ENCODE measurements around the gene TBC1D22A.
A peak's percentile ranks its signal among the peaks of the same experiment; 100 is the strongest.

TBC1D22A gene

DNA sequence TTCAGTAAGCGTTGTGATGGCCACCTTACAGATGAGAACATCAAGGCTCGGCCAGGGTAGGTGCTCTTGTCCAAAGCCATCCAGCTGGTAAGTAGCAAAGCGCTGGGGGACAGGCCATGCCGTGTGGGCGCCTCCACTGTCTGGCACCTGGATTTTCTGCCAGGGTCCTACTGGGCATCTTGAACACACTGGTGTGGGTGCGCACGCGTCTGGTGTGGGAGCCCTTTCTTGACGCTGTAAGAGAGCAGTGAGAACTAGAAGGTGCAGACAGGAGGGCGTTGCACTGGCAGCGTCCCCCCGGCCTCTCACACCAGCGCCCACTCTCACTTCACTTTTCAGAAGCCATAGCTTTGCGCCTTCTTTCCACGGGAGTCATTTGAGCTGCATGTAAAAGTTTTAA is 296.6 kb downstream of the TBC1D22A start:
- no peak for DNase-seq (ENCODE audit: low spot score)

- peak; percentile 12 for DNase-seq (ENCODE audit: low spot score)
Measured at GRCh38 chr22:47059701-47060161, 297.3 kb downstream of the TBC1D22A start.

DNA sequence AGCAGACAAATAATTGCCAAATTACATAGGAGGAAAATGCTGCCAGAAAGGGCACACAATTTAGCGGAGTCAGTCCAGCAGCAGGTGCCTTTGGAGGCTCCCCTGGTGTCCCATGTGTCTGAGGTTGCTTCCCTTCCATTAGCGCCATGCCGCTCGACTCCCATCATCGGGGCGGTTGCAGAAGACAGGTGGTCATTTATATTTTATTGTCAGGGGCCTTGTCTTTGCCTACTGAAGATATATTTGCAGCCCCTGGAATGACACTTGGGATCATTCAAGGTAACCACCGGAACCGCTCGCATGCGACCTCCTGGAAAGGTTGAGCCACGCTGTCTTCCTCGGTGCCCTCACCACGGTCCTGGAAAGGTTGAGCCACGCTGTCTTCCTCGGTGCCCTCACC is 298.3 kb downstream of the TBC1D22A start:
- DNase-seq (ENCODE audit: low spot score), result no peak

GRCh38 chr22:47061226-47061625 is 298.8 kb downstream of the TBC1D22A start:
- no peak for DNase-seq (ENCODE audit: low spot score)

- DNase-seq (ENCODE audit: low spot score), result no peak
Measured at GRCh38 chr22:47062126-47062525, 299.7 kb downstream of the TBC1D22A start.

DNA sequence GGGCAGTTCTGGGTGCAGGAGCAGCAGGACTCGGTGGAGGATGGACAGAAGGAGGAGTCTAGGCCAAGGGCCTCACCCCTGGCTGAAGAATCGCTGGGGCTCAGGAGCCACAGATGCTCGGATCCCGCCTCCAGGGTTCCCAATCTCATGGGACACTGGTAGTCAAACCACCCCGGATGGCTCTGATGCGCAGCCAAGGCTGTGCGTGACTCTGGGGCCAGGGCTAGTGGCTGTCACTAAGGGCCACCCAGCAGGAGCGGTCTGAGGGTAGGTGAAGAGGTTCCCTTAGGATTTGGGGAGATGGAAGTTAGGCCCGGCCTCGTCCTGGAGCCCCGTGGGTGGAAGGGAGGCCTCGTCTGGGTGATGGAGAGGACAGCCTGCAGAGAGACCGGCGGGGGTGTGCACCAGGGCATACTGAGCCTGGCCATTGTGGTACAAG is 300.6 kb downstream of the TBC1D22A start:
- DNase-seq (ENCODE audit: low spot score), result no peak

DNA sequence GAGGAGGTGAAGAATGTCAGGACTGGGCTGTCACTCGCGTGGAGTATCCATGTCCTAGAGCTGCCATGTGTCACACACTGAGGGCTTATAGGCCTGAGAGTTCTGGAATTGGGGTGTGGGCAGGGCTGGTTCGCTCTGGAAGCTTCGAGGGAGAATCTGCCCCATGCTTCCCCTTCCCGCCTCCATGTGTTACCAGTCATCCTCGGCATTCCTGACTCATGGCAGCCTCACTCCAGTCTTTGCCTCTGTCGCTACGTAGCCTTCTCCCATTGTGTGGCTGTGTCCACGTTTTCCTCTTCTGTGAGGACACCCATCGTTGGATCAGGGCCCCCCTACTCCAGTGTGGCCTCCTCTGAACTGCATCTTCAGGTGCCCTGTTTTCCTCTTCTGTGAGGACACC is 301.2 kb downstream of the TBC1D22A start:
- DNase-seq (ENCODE audit: low spot score), result no peak

DNA sequence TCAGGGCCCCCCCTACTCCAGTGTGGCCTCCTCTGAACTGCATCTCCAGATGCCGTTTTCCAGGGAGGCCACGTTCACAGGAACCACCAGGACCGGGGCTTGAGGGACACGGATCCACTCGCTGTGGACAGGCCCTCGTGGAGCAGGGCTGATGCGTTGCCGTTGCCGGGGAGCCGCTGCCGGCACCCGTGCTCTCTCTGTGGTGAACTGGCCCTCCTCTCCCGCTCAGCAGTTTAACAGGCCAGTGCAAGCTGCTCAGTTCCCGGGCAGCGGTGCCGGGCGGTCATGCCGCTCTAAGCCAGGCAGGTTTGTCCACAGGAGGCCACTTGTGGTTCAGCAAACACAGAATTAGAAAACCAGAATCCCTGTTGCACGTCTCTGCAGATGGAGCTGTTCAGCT is 301.6 kb downstream of the TBC1D22A start:
- no peak for DNase-seq (ENCODE audit: low spot score)

DNA sequence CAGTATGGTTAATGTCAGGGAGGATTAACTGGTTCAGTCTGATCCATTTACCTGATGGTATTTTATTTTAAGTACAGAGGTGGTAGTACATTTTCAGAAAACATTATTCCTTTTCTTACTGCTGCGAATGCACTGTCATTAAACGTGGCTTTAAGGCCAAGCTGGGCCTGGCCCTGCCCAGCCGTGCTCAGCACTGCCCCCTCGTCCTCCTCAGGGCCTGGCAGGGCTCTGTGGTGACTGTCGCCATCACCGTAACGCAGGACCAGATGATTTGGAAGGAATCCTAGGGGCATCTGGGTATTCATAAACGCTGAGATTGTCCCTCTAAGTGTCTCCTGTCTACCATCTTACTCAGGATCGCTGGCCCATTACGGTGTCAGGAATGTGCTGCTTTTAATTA is 302.0 kb downstream of the TBC1D22A start:
- no peak for DNase-seq (ENCODE audit: low spot score)

DNA sequence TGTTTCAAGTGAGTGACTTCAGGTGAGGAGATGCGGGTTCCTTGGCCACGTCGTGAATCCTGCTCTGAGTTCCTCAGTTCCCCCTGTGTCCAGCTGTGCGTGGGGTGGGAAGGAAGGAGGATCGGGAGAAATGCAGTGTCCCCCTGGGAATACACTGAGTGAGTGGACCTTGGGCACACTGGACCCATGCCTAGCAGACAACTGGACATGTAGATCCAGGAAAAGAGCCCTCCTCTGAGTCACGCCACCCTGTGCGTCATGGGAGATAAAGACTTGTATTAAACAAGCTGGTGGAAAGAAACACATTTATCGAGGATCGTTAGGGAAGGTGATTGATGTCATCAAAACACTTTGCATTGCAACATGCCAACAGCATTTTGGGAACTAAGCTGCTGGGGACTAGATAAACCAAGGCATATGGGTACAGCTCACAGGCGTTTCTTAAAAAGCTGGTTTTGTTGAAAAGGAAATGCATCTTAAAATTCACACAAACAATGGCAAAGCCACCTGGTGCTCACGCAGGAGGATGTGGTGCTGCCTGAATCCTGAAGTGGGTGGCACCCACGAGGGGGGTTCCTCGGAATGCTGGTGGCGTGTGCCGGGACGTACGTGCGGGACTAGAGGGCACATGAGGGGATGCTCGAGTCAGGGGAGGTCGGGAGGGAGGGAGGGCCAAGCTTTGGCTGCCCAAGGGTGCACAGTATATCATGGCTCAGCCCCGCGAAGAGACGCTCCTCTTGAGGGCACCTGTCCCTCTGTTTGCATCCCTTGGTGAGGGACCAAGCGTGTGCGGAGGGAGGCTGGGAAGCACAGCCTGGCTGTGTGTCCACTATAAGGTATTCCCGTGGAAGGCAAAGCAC is 303.5 kb downstream of the TBC1D22A start:
- no peak for DNase-seq (ENCODE audit: low spot score)

- DNase-seq (ENCODE audit: low spot score), result no peak
Measured at GRCh38 chr22:47066616-47066905, 304.1 kb downstream of the TBC1D22A start.

- DNase-seq (ENCODE audit: low spot score), result no peak
Measured at GRCh38 chr22:47067321-47067890, 305.0 kb downstream of the TBC1D22A start.

DNA sequence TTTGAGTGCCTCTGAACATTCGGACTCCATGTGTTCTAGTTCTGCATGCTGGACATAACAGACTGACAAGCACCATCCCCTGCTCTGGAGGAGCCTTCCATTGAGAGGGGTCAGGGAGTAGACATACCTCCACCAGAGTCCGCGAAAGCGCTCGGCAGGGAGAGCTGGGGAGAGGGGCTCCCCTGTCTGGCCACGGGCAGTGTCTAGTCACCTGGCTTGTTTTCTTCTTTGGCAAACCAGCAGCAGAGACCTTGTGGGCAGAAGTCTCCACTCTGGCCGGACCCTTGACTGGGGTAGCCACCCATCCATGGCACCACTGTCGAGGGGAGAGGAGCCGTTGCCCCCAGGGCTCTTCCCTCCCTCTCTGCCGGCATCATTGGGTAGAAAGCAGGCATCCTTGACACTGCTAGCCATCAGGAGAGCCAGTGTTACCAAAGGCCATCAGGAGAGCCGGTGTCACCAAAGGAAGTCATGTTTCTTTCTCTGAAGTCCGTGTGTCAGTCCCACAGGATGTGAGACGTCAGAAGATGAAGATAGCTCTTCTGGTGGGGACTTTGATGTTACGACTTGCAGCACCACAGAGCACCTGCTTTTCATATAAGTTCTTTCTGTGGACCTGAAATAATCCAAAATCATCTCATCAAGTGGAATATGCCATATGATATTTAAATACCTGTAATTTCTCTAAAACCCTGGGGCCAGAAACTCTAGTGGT is 305.6 kb downstream of the TBC1D22A start:
- DNase-seq (ENCODE audit: low spot score), result no peak

GRCh38 chr22:47068626-47068996 is 306.2 kb downstream of the TBC1D22A start:
- DNase-seq (ENCODE audit: low spot score), result no peak

DNA sequence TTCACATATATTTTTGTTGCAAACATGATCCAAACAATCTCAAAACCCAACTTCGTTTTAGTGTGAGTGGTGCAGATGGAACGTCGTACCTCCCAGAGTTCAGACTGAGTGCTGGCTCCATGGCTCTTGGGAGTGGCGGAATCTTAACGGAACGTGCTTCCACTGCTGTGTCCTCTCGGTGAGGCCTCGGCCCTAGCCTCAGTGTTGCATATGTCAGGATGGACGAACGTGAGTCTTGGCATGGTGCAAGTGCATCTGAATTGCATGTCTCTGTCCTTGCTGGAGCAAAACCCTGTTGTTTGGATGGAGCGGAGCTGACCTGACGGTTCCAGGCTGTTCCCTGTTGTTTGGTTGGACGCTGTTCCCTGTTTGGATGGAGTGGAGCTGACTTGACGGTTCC is 306.8 kb downstream of the TBC1D22A start:
- DNase-seq (ENCODE audit: low spot score), result no peak

- no peak for DNase-seq (ENCODE audit: low spot score)
Measured at GRCh38 chr22:47071078-47071806, 308.8 kb downstream of the TBC1D22A start.

DNA sequence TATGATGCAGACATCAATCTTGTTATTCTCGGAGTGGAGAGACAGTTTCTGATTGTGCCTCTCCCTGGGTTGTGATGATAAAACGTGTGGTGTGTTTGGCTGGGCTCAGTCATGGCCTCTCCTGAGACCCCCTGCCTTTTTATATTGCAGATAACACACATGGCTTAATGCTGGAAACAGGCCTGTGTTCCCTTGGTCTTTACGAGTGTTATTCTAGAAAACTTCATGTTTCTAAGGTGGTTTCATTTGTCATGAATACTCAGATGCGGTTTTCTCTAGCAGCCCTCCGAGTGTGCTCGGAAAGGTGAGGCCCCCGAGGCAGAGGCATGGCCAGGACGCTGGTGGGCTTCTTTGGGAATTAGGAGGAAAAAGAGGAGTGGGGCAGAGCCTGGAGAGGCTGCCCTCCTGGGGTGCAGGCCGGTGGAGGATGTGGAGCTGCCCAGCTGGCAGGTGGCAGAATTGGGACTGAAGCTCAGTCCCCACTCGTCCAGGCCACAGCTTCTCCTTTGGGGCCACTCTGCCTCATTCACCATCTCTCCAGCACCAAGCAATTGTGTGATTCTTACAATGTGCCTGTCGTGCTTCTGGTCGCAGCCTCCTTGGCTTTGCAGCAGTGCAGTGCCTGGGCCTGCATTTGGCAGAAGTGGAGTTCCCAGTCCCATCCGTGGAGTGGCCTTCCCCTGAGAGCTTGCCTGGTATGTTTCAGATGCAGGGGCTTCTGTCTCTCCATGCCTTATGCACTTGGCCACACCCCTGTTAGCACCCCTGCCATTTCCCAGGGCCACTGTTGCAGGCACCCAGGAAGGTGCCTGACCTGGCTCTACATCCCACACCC is 309.6 kb downstream of the TBC1D22A start:
- no peak for DNase-seq (ENCODE audit: low spot score)

DNA sequence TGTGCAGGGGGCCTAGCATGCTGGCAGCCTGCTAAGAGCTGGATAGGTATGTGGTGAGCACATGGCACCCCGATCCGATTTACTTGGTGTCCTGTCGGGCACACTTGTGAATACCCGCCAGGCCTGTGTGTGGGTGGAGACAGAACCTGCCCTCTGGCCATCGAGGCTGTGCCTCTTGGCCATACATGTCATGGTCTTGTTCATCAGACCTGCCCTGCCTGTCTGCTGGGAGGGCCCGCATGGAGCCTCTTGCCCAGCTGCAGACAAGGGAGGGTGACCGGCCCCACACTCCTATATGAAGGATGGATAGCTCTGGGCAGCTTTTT is 310.2 kb downstream of the TBC1D22A start:
- DNase-seq (ENCODE audit: low spot score), result no peak

- DNase-seq (ENCODE audit: low spot score), result no peak
Measured at GRCh38 chr22:47073075-47073474, 310.6 kb downstream of the TBC1D22A start.

DNA sequence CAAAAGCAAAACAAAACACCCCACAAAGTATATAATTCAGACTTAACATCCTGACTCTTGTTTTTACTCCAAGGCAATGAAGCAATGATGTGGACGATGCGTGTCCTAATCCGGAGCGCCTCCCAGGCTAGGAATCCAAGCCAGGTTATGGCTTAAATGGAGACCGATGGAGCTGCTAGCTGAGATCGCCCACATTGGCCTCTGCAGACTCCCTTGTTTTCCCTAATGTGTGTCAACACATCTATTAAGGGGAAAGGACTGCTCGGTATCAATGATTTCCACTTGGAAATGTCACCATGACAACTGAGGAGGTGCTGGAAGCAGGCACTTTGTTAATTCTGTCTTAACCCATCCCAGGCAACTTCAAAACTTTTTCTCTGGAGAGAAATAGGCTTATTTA is 311.7 kb downstream of the TBC1D22A start:
- no peak for DNase-seq (ENCODE audit: low spot score)

DNA sequence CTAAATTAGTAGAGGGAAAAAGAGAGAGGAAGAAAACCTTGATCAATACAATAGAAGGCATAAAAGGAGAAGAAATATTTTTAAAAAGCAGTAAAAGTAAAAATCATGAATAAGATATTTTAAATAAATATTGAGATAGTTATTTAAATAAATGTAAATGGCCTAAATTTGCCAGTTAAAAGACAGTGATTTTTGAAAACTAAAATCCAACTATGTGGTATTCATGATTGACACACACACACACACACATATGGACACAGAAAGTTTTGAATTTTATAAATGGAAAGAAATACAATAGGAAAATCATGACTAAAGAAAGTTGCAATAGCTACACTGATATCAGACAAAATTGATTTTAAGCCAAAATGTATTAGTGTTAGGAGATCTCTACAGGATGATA is 313.1 kb downstream of the TBC1D22A start:
- no peak for DNase-seq (ENCODE audit: low spot score)

DNA sequence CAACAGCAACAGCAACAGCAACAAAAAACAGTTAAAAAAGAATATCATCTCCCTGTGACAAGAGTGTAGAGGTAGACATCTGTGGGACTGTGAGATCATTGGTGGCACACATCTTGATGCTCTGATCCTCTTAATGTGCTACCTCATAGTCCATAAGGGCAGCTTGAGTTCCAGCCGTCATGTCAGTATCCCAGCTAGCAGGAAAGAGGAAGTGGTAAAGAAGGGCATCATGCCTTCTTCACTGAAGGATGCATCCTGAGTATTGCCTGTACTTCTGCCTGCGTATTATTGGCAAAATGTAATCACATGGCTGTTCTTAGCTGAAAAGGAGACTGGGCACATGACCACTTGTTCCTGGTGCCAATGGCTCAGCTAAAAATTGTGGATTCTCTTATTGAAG is 314.3 kb downstream of the TBC1D22A start:
- no peak for DNase-seq (ENCODE audit: low spot score)
